Dermis blood vessel endothelial cell (primary cell): ENCODE data around the gene OR5H2. TPM values are rescaled to one million over a fixed set of nuclear protein-coding genes. Genes with fewer than 3 reads are reported as not detected.

Source experiments
- DNase-seq: peaks from one replicate; pipeline ENCODE4 v3.0.0; 2010
- total RNA-seq: library from RNA; depleted of rRNA; stranded (reverse); fragments of >200 nt; gene quantifications from 2 replicates; pipeline ENCODE4 v1.2.3, GENCODE V29; 2014

OR5H2 gene
- total RNA-seq, 1 donor from 2014 or later = not detected

DNA sequence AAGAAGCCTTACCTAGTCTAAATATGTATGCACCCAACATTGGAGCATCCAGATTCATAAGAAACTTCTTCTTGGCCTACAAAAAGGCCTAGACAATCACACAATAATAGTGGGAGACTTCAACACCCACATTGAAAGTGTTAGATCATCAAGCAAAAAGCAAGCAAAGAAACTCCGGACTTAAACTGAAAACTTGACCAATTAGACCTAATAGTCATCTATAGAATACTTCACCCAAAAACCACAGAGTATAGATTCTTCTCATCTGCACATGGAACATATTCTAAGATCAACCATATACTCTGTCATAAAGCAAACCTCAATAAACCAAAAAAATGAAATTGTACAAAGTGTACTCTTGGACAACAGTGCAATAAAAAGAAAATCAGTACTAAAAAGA is 49.0 kb downstream of the OR5H2 start:
- DNase-seq = no peak

Other genes starting within 250 kb of the OR5H2 start
- gene GABRR3, start 247.2 kb upstream of the OR5H2 start, total RNA-seq = not detected in 2 replicates
- not detected in 2 replicates for gene OR5AC2, start 195.3 kb upstream of the OR5H2 start, total RNA-seq
- not detected in 2 replicates for gene OR5H1, start 151.8 kb upstream of the OR5H2 start, total RNA-seq
- gene OR5H14, start 135.0 kb upstream of the OR5H2 start, total RNA-seq = under 0.01 TPM in 1 of 2 replicates, not detected in the other
- not detected in 2 replicates for gene OR5H15, start 115.8 kb upstream of the OR5H2 start, total RNA-seq
- not detected in 2 replicates for gene OR5H6, start 18.3 kb upstream of the OR5H2 start, total RNA-seq
- not detected in 2 replicates for gene OR5K4, start 71.3 kb downstream of the OR5H2 start, total RNA-seq
- gene OR5K3, start 108.2 kb downstream of the OR5H2 start, total RNA-seq = not detected in 2 replicates
- not detected in 2 replicates for gene OR5K1, start 180.7 kb downstream of the OR5H2 start, total RNA-seq
- gene OR5K2, start 215.2 kb downstream of the OR5H2 start, total RNA-seq = not detected in 2 replicates
- 153 and 260 TPM in 2 replicates for gene CLDND1, start 240.4 kb downstream of the OR5H2 start, total RNA-seq
- gene GPR15, start 249.5 kb downstream of the OR5H2 start, total RNA-seq = not detected in 2 replicates